GM06990 (cell line): Measurements from ENCODE around the gene TAOK3.
A peak's percentile ranks its signal among the peaks of the same experiment; 100 is the strongest.
"Not testable (repeated sequence)": the region's sequence is repeated elsewhere in the genome, so short reads cannot be mapped to it uniquely, and the experiment has no call there.

Source experiments
- DNase-seq: peaks from one replicate; pipeline ENCODE4 v3.0.0-alpha.2; 2011; ENCODE audit not compliant: insufficient read length; ENCODE audit errors: extremely low read depth
- H3K27me3 ChIP-seq: replicated peaks from 2 replicates; pipeline ENCODE4 v1.6.0; 2011; ENCODE audit warnings: low read length; ENCODE audit not compliant: control insufficient read depth, insufficient read depth
- H3K36me3 ChIP-seq: 2 replicates; pipeline ENCODE4 v1.5.1; 2011; ENCODE audit warnings: low read length; ENCODE audit not compliant: control insufficient read depth, insufficient read depth
- H3K4me3 ChIP-seq: replicated peaks from 2 replicates; pipeline ENCODE4 v1.5.1; 2011; ENCODE audit warnings: low read depth, mild to moderate bottlenecking, control low read depth, low read length
- CTCF ChIP-seq: IDR thresholded peaks from 2 replicates; pipeline ENCODE4 v1.5.1; 2011; ENCODE audit warnings: low read length, control low read depth, mild to moderate bottlenecking, inconsistent platforms; ENCODE audit not compliant: insufficient read depth, poor library complexity, severe bottlenecking

TAOK3 gene

GRCh38 chr12:118288174-118288573, 84.5 kb downstream of the TAOK3 start:
- no peaks in the 10 kb centered on the region for H3K27me3 ChIP-seq
- no peak overlapping the region for H3K4me3 ChIP-seq
- TF ChIP-seq CTCF, result no peak
- DNase-seq, result no peak
- no peaks in the 10 kb centered on the region; the same call in 1 of the 2 replicates for H3K36me3 ChIP-seq

- no peak for TF ChIP-seq CTCF
- no peak for DNase-seq
- Histone ChIP-seq H3K27me3 (no peaks in the 10 kb centered on the region), H3K36me3 (no peaks in the 10 kb centered on the region; the same call in none of the 2 replicates), H3K4me3 (no peak overlapping the region)
Observed at GRCh38 chr12:118287728-118288127, 85.0 kb downstream of the TAOK3 start.

- Histone ChIP-seq H3K36me3 (no peaks in the 10 kb centered on the region; the same call in none of the 2 replicates), H3K4me3 (no peak overlapping the region), H3K27me3 (no peaks in the 10 kb centered on the region)
- no peak for DNase-seq
- no peak for TF ChIP-seq CTCF
Observed at GRCh38 chr12:118282767-118283166, 89.9 kb downstream of the TAOK3 start.

GRCh38 chr12:118278288-118278687, 94.4 kb downstream of the TAOK3 start:
- not testable (repeated sequence) for H3K4me3 ChIP-seq

GRCh38 chr12:118274066-118274465, 98.6 kb downstream of the TAOK3 start:
- Histone ChIP-seq H3K36me3 (no peaks in the 10 kb centered on the region), H3K4me3 (no peak overlapping the region; the same call in 1 of the 2 replicates), H3K27me3 (no peaks in the 10 kb centered on the region)
- DNase-seq, result peak; percentile 13
- no peak for TF ChIP-seq CTCF

More at GRCh38 chr12:118278288-118278687, 94.4 kb downstream of the TAOK3 start:
- not testable (repeated sequence) for H3K36me3 ChIP-seq, DNase-seq, H3K27me3 ChIP-seq

- DNase-seq, result no peak
- no peaks in the 10 kb centered on the region for H3K36me3 ChIP-seq
- no peak for TF ChIP-seq CTCF
- no peak overlapping the region for H3K4me3 ChIP-seq
- H3K27me3 ChIP-seq, result no peaks in the 10 kb centered on the region
Observed at GRCh38 chr12:118271770-118272417, 100.8 kb downstream of the TAOK3 start.
